Measurements from ENCODE around the gene CYSTM1.

Gene CYSTM1

DNA sequence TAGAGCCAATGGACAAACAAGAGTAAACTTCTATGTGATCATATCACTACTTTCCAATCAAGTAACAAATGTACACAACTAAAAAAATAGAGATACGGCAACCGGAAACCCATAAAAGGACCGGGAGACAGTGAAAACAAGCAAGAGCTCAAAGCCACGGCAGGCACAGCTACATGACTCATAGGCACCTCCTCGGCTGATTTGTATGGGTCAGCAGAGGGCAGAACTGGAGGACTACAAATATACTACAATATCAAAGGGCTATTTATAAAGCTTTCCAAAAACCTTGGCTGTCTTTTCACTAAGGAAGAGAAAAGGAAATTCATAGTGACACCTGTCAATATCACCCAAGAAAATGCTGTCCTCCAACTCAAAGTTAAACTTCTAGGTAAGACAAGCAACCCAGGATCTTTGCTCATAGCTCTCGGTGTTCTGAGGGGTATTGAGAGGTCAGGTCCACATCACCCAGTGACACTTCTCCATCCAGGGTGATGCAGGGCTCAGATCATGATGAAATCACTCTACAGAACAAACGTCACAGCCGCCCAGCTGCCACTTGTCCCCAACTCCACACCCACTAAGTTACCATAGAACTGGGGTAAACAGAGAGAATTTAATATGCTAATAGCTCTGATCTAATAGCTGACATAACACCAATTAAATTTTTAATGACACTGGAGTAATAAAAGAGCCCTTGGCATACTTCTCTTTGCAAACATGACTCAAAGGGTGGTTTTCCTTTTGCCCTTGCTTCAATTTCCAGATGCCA lies 86.6 kb downstream of the CYSTM1 start:
- no peak for DNase-seq

DNA sequence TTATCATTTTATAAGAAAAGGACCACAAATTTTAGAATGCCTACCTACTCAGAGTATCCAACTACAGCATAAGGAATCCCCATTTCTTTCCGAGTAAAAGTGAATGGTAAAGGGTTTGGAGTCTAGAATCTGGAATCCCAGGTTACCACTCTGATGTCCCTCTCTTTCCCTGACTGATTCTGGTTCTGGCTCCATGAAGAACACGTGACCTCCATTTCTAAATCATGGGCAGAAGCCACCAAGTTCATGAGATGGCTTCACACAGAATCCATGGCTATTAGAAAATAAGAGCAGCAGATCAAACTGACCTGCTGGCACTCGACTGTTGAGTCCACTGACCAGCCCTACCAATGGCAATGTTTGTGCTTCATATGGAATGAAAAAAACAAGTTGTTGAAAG lies 87.2 kb downstream of the CYSTM1 start:
- no peak for DNase-seq

DNA sequence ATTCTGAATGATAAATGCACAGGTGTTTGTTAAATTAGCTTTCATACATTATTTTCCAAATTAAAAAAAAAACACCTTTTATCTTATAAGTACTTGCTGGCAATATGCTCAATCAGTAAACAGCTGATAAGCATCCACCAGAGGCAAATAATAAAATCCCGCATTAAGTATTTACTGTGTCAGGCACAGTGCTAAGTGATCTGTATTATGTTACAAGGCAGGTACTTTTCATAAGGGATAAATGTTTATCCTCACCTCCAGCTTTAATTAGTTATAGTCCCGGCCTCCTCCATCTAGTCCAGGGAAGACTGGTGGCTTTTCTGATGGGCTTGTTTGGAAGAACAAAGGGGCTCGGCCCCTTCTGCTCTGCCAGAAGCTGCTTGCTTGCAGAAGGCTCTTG lies 87.9 kb downstream of the CYSTM1 start:
- no peak for DNase-seq

DNA sequence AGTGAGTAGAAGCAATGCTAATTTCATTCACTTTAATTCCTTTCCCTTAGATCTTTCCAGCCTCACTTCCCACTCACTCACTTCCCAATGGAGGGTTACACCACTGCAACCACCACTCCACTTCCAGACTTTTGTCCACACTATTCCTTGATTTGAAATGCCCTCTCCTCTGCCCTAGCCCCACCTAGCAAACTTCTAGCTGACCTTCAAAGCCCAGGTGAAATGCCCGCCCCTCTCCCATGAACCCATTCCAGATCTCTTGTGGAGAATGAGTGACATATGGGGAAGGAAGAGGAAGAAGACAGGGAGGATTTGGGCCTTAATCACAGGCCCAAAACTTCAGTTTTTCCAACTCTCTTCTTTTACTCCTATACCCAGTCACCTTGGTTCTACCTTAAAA lies 90.9 kb downstream of the CYSTM1 start:
- DNase-seq, result no peak

DNA sequence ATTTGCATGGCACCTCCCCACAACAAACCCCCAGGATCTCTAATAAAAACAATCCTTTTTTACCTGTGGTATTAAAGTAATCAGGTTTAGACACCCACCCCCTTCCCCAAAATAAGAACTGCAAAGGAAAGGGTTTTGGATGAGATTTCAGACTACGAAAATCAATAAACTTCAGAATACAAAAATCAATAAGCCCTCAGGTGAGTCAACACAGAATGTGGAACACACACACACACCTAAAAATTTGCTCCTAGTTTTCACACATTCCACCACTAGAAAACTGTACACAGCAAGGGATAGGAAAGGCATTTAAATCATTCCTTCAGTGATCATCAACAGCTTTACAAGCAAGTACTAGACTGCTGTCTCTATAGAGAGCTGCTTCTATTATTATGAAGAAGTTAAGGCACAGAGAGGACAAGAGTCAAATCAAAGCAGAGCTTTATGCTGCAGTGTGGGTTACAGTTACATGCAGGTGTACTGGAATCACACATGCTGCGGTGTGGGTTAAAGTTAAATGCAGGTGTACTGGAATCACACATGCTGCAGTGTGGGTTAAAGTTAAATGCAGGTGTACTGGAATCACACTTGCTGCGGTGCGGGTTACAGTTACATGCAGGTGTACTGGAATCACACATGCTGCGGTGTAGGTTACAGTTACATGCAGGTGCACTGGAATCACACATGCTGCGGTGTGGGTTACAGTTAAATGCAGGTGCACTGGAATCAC lies 91.6 kb downstream of the CYSTM1 start:
- no peak for DNase-seq

DNA sequence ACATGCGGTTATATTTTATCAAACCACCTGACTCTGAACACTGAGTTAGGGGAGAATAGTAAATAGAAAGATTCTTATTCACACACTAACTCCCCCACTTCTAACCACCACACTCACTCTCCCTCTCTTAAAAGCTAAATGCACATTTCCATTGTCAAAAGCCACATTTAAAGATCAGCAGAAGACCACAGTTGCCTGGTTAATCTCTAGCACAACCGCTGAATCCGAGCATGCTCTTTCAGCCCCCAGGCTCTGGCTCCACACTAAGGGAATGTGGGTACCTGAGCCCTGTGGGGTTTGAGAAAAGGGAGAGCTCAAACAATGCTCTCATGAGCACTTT lies 92.2 kb downstream of the CYSTM1 start:
- no peak for DNase-seq

DNA sequence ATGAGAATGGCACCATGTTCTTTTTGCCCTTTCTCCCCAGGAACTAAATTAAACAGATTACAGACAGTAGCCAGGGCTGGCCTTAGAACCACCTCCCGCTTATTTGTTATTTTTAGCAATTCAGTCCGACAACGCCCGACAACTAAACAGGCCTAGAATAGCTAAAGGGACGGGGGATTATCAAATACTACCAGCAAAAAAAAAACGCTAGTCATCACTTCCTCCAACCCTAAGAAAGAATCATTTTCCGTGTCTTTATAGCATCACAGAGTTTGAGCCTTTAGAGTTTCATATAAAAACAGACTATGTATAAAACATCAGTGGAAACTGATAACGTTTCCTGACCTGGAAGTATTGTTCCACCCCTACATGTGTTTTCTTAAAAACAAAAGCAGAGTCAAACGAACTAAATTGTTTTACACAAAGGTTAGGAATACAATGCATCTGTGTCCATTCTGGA lies 92.6 kb downstream of the CYSTM1 start:
- DNase-seq, result no peak

DNA sequence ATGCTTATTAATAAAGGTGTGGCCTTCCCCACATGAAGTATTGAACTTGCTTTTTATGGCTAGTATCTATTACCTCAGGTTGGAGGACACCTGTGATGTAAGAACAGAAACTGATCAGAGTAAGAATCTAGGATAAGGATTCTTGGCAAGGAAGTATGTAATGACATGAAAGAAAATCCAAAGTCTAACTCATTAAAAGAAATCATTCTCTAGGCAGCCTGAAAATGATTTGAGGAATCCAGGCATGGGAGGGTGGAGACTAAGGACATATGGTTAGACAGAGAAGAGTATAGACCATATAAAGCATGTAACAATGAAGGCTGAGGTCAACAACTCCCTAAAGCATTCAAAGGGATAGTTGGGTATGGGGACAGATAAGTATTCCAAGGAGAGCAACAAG lies 95.0 kb downstream of the CYSTM1 start:
- DNase-seq, result no peak

DNA sequence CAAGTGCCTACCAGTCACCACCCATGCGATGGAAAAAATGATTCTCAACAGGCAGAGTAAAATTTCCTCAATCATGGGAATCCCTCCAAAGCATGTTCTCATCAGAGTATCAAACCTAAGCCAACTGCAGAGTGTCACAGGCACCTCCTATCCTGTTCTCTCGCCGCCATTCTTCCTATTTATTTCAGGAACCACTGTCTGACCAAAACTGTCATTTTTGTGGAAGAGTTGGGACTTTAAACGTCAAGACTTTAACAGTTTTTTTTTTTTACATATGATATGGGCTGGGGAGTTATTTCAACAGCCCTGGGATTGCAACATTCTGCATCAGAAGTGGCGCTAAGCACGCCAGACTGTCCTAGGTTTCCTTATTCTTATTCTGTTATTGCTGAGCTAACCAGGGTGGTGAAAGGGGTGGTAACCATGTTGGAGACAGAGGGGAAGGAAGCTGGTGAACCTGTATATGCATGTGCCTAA lies 98.5 kb downstream of the CYSTM1 start:
- DNase-seq, result no peak

DNA sequence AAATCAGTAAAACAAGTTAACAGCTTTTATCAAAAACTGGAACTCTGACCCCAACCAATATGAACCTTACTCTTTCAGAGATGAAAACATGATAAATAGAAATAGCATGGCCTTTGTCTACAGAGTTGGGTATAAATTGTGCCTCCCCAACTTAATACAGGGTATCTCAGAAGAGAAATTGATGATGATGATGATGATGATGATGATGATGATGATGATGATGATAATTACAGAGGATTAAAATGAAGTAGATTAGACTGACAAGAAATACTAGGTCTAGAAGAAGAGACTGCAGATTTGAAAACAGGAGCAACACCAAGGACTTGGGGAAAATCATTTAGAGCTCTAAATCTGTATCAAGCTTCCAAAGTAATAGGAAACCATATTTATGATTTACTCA lies 100.8 kb downstream of the CYSTM1 start:
- no peak for DNase-seq

DNA sequence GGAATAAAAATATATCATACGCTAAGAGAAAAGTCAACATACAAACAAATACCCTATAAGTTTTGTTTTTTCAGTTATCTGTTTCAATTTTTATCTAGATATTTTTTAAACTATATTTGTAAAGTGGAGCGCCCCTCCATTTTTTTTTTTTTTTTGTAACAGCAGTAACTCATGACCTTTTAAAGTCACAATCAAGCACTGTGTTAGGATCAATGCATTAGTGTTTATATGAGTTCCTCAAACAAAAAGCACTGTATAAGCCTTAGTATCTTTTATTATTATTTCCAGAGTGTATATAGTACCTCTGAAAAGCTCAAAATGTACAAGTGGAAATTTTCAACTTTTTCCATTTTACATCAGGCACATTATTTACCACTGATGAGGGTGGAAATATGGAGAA lies 107.3 kb downstream of the CYSTM1 start:
- DNase-seq, result no peak

DNA sequence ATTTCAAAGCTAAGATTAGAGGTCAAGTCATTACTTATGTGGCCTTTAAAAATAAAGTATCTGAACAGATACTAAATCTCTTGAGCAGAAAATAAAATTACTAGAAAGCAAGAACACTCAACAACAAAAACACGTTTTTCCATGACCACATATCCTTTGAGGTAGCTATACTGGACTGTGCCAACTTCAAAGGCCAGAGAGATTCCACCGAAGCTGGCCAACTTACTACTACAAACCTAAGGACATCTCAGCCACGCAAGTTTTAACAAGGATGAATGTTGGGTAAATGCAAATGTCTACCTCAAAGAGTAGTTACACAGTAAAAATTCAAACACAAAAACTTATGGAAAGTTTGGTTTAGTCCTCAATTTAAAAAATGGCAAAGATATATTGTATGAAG lies 109.0 kb downstream of the CYSTM1 start:
- no peak for DNase-seq

DNA sequence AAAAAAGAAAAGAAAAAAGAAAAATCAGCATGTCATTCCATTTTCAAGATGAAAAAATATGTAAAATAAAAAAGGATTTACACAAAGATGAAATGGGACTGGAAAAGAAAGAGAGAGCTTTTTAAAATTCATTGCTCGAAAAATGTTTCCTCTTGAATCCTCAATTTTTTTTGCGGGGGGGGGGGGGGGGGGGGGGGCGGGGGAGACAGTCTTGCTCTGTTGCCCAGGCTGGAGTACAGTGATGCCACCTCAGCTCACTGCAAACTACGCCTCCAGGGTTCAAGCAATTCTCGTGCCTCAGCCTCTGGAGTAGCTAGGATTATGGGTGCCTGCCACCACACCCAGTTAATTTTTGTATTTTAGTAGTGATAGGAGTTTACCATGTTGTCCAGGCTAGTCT lies 111.4 kb downstream of the CYSTM1 start:
- no peak for DNase-seq

DNA sequence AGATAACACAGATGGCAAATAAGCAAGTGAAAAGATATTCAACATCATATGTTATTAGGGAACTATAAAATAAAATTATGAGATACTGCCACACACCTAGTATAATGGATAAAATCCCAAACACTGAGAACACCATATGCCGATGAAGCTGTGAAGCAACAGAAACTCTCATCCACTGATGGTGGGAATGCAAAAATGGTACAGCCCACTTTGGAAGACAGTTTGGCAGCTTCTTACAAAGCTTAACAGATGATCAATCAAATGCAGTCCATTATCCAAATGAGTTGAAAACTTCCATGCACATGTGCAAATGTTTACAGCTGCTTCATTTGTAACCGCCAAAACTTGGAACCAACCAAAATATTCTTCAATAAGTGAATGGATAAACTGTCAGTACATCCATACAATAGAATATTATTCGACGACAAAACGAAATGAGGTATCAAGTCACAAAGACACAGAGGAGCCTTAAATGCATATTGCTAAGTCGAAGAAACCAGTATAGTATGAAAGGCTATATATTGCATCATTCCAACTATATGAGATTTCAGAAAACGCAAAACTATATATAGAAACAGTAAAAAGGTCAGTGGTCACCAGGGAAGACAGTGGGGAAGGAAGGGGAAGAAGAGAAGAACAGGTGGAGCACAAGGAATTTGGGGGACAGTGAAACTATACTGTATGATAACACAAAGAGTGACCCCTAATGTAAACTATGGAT lies 113.0 kb downstream of the CYSTM1 start:
- no peak for DNase-seq

DNA sequence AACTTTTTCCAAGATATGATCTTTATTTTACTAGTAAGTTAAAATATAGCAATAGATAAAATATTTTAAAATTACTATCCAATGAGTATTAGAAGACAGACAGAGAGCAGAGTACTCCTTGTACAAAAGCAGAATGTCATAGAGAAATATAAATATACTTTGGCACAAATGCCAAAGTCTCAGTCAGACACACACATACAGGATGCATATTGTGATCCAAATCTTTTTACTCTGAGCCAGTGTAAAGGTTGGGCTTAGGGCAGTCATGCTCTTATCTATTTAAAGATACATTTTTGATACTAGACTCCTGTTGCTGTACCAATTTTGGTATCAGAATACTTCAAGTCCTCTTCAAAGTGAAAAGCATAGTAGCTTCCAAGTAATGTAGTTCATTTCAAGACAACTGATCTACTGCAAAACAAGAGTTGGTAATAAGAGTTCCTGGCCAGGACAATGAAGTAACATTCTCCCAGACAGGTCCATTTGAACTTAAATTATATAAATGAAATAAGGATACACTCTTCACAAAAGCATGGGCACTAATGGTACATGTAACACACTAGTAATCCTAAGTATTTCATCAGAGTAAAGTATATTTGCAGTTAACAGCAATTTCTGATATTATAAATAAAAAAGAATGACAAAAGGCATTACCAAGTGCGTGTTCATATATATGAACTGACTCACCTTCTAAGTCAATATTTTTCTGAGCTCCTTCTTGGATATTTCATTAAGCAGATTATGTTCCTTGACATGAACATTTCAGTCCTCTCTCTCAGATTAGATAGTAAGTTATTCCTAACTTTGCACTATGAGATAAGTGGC lies 117.4 kb downstream of the CYSTM1 start:
- DNase-seq, result no peak

Data from activated T-cell treated with anti-CD3 and anti-CD28 coated beads for 4 hours (primary cell).